MM.1S (cell line): ENCODE results near the gene STEAP4.
A peak's percentile ranks its signal among the peaks of the same experiment; 100 is the strongest.

Source experiments
- DNase-seq: peaks from one replicate; pipeline ENCODE4 v3.0.0-alpha.2; 2015
- H2AFZ ChIP-seq: fragments of 300-600 bp; sonication (generic); 2 replicates; pipeline ENCODE4 v1.6.0; 2016; ENCODE audit warnings: antibody characterized with exemption, low read length
- H3F3A ChIP-seq: fragments of 300-600 bp; sonication (generic); 2 replicates; pipeline ENCODE4 v1.6.1; 2016; ENCODE audit warnings: mild to moderate bottlenecking, antibody characterized with exemption, low read length, moderate library complexity, mixed read lengths; ENCODE audit not compliant: insufficient read depth
- H3K27ac ChIP-seq: fragments of 300-600 bp; sonication (generic); 2 replicates; pipeline ENCODE4 v1.5.1; 2016; ENCODE audit warnings: mild to moderate bottlenecking, low read length
- H3K27me3 ChIP-seq: fragments of 300-600 bp; sonication (generic); replicated peaks from 2 replicates; pipeline ENCODE4 v1.6.0; 2016; ENCODE audit warnings: low read length; ENCODE audit not compliant: insufficient read depth
- H3K36me3 ChIP-seq: fragments of 300-600 bp; sonication (generic); replicated peaks from 2 replicates; pipeline ENCODE4 v1.6.1; 2016; ENCODE audit warnings: mild to moderate bottlenecking, low read length, mixed read lengths; ENCODE audit not compliant: insufficient read depth
- H3K4me1 ChIP-seq: fragments of 300-600 bp; sonication (generic); 2 replicates; pipeline ENCODE4 v1.6.1; 2016; ENCODE audit warnings: low read length, mixed read lengths
- H3K4me2 ChIP-seq: fragments of 300-600 bp; sonication (generic); 2 replicates; pipeline ENCODE4 v1.6.0; 2016; ENCODE audit warnings: low read depth, low read length
- H3K4me3 ChIP-seq: fragments of 300-600 bp; sonication (generic); 2 replicates; pipeline ENCODE4 v1.5.1; 2016; ENCODE audit warnings: low read length, mixed read lengths
- H3K79me2 ChIP-seq: fragments of 300-600 bp; sonication (generic); 2 replicates; pipeline ENCODE4 v1.6.1; 2016; ENCODE audit warnings: mixed run types, low read length, mixed read lengths
- H3K9ac ChIP-seq: fragments of 300-600 bp; sonication (generic); 2 replicates; pipeline ENCODE4 v1.6.1; 2016; ENCODE audit warnings: low read length, mixed read lengths
- H3K9me2 ChIP-seq: fragments of 300-600 bp; sonication (generic); replicated peaks from 2 replicates; pipeline ENCODE4 v1.6.1; 2016; ENCODE audit warnings: mild to moderate bottlenecking, low read length, mixed read lengths; ENCODE audit not compliant: insufficient read depth
- H3K9me3 ChIP-seq: fragments of 300-600 bp; sonication (generic); replicated peaks from 2 replicates; pipeline ENCODE4 v1.6.1; 2016; ENCODE audit warnings: mild to moderate bottlenecking, low read length, mixed read lengths; ENCODE audit not compliant: insufficient read depth
- H4K20me1 ChIP-seq: fragments of 300-600 bp; sonication (generic); 2 replicates; pipeline ENCODE4 v1.6.1; 2016; ENCODE audit warnings: mild to moderate bottlenecking, low read length, moderate library complexity, mixed read lengths; ENCODE audit not compliant: insufficient read depth
- CTCF ChIP-seq: fragments of 300-600 bp; sonication (generic); IDR thresholded peaks from 2 replicates; pipeline ENCODE4 v1.5.1; 2016; ENCODE audit warnings: antibody characterized with exemption, low read length, mixed read lengths
- EZH2 ChIP-seq: fragments of 300-600 bp; sonication (generic); optimal IDR thresholded peaks from 2 replicates; pipeline ENCODE3; 2017; ENCODE audit warnings: low read depth, mild to moderate bottlenecking, antibody characterized with exemption, low read length, mixed read lengths
- EZH2phosphoT487 ChIP-seq: fragments of 300-600 bp; sonication (generic); IDR thresholded peaks from 2 replicates; pipeline ENCODE4 v1.6.1; 2018; ENCODE audit warnings: antibody characterized with exemption, low read length

STEAP4 gene

GRCh38 chr7:88254721-88255424 is 51.8 kb downstream of the STEAP4 start:
- TF ChIP-seq EZH2phosphoT487, result no peak
- no peak for TF ChIP-seq EZH2
- no peak for TF ChIP-seq CTCF
- Histone ChIP-seq H2AFZ (no peak overlapping the region), H3K9me3 (no peaks in the 10 kb centered on the region), H3K27me3 (no peaks in the 10 kb centered on the region), H3K4me1 (no peaks in the 10 kb centered on the region), H3K27ac (no peak overlapping the region), H3F3A (no peaks in the 10 kb centered on the region), H3K9me2 (no peaks in the 10 kb centered on the region), H3K36me3 (no peaks in the 10 kb centered on the region), H3K4me2 (no peak overlapping the region), H4K20me1 (no peaks in the 10 kb centered on the region), H3K9ac (no peak overlapping the region), H3K4me3 (no peak overlapping the region), H3K79me2 (no peaks in the 10 kb centered on the region)
- no peak for DNase-seq

GRCh38 chr7:88253640-88254039 is 53.1 kb downstream of the STEAP4 start:
- no peak for DNase-seq
- Histone ChIP-seq H3K4me2 (no peak overlapping the region), H3K9me2 (no peaks in the 10 kb centered on the region), H3F3A (no peaks in the 10 kb centered on the region), H3K4me3 (no peak overlapping the region), H4K20me1 (no peaks in the 10 kb centered on the region), H3K79me2 (no peaks in the 10 kb centered on the region), H3K9ac (no peak overlapping the region), H3K4me1 (no peaks in the 10 kb centered on the region), H3K9me3 (no peaks in the 10 kb centered on the region), H3K27me3 (no peaks in the 10 kb centered on the region), H3K36me3 (no peaks in the 10 kb centered on the region), H3K27ac (no peak overlapping the region), H2AFZ (no peak overlapping the region)
- TF ChIP-seq EZH2phosphoT487, result no peak
- no peak for TF ChIP-seq CTCF
- no peak for TF ChIP-seq EZH2

GRCh38 chr7:88244258-88244657 is 62.4 kb downstream of the STEAP4 start:
- no peak overlapping the region for H3K4me3 ChIP-seq
- no peaks in the 10 kb centered on the region for H3K9me2 ChIP-seq
- no peak overlapping the region for H3K27ac ChIP-seq
- H3K27me3 ChIP-seq, result no peaks in the 10 kb centered on the region
- no peaks in the 10 kb centered on the region for H3F3A ChIP-seq
- H4K20me1 ChIP-seq, result no peaks in the 10 kb centered on the region
- no peak overlapping the region for H3K4me2 ChIP-seq
- H2AFZ ChIP-seq, result no peak overlapping the region
- no peaks in the 10 kb centered on the region for H3K79me2 ChIP-seq
- H3K9me3 ChIP-seq, result no peaks in the 10 kb centered on the region
- DNase-seq, result no peak
- no peaks in the 10 kb centered on the region for H3K4me1 ChIP-seq
- no peaks in the 10 kb centered on the region for H3K36me3 ChIP-seq
- TF ChIP-seq EZH2phosphoT487 (no peak), EZH2 (no peak)
- no peak overlapping the region for H3K9ac ChIP-seq

GRCh38 chr7:88243345-88243909 is 63.3 kb downstream of the STEAP4 start:
- no peaks in the 10 kb centered on the region for H3F3A ChIP-seq
- H3K9me3 ChIP-seq, result no peaks in the 10 kb centered on the region
- no peak overlapping the region for H3K9ac ChIP-seq
- H3K4me1 ChIP-seq, result no peaks in the 10 kb centered on the region
- H3K4me3 ChIP-seq, result no peak overlapping the region
- no peaks in the 10 kb centered on the region for H3K79me2 ChIP-seq
- peak; percentile 15 for DNase-seq
- TF ChIP-seq EZH2 (no peak), CTCF (peak; percentile 64)
- no peaks in the 10 kb centered on the region for H3K36me3 ChIP-seq
- H4K20me1 ChIP-seq, result no peaks in the 10 kb centered on the region
- H2AFZ ChIP-seq, result no peak overlapping the region
- no peaks in the 10 kb centered on the region for H3K9me2 ChIP-seq
- no peaks in the 10 kb centered on the region for H3K27me3 ChIP-seq
- H3K27ac ChIP-seq, result no peak overlapping the region
- no peak overlapping the region for H3K4me2 ChIP-seq
